ENCODE measurements around the gene USF1.

USF1 gene, protein sequence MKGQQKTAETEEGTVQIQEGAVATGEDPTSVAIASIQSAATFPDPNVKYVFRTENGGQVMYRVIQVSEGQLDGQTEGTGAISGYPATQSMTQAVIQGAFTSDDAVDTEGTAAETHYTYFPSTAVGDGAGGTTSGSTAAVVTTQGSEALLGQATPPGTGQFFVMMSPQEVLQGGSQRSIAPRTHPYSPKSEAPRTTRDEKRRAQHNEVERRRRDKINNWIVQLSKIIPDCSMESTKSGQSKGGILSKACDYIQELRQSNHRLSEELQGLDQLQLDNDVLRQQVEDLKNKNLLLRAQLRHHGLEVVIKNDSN

DNA sequence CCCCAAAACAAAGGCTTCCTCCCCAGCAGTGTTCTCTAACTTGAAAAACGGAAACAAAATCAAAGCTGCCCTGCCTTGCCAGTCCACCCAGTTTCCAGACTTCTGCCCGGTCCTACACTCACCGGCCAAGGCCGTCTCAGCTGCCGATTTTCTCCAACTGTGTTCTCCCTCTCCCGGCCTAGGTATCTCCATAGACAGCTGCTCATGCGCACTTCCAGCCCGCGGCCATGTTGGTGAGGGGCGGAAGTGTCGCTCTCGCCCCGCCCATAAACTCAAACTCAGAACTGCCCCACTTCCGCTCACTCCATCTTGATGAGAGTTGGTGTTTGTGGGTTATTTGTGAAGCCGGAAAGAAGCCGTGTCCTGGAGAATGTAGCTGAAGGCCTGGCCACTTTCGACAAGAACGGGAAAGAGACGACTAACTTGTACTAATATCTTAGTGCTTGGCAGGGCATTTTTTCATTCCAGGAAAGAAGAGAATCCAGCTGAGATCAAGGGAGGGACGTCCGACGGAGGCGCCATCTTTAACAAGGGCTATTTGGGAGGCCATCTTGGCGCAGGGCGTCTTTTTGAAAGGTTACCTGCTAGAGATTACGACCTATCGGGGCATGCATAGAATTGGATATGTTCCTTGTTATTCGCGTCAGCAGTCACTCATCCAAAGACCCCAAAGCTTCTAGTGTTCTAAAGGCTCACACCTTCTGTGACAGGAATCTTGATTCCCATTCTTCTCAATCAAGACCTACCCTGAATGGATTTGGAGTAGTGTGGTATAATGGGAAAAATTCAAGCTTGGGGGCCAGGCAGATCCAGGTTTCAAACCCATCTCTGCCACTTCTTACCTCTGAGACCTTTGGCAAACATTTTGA, at the start of gene USF1:
Gene USF1 (minus strand): TSS at position 242 of the 869 bp plus-strand sequence. CDS start 2,702 bp downstream, outside the sequence.
- in situ Hi-C loops (cut with HindIII; ENCODE audit: low sequenced_read_pairs) = loop anchor here (5.0 to 10.0 kb wide), 2 partner anchors 51 to 99 kb away; partner anchors contain the start of gene KLHDC9
- H3K4me3 ChIP-seq (ENCODE audit: low read depth, low read length) = peak within 1 kb of the TSS; percentile 90
- TF ChIP-seq, protein P1, sequence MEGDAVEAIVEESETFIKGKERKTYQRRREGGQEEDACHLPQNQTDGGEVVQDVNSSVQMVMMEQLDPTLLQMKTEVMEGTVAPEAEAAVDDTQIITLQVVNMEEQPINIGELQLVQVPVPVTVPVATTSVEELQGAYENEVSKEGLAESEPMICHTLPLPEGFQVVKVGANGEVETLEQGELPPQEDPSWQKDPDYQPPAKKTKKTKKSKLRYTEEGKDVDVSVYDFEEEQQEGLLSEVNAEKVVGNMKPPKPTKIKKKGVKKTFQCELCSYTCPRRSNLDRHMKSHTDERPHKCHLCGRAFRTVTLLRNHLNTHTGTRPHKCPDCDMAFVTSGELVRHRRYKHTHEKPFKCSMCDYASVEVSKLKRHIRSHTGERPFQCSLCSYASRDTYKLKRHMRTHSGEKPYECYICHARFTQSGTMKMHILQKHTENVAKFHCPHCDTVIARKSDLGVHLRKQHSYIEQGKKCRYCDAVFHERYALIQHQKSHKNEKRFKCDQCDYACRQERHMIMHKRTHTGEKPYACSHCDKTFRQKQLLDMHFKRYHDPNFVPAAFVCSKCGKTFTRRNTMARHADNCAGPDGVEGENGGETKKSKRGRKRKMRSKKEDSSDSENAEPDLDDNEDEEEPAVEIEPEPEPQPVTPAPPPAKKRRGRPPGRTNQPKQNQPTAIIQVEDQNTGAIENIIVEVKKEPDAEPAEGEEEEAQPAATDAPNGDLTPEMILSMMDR (IDR thresholded peaks at IDR 0.05; ENCODE audit: low read depth, low read length, missing control alignments) = no peak
- DNase-seq (ENCODE audit: low read depth) = peak; percentile 91

DNA sequence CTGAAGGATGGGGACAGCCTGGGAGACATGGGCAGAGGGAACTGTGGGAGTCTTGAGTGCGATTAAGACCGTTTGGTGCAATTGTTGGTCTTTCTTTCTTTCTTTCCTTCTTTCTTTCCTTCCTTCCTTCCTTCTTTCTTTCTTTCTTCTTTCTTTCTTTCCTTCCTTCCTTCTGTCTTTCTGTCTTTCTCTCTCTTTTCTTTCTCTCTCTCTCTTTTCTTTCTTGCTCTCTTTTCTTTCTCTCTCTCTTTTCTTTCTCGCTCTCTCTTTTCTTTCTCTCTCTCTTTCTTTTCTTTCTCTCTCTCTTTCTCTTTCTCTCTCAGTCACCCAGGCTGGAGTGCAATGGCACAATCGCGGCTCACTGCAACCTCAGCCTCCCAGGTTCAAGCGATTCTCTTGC, 49.5 kb upstream of the USF1 start:
- TF ChIP-seq, protein P1 (IDR thresholded peaks at IDR 0.05; ENCODE audit: low read depth, low read length, missing control alignments) = no peak
- H3K4me3 ChIP-seq (ENCODE audit: low read depth, low read length) = no peak overlapping the region
- no peak for DNase-seq (ENCODE audit: low read depth)
- in situ Hi-C loops (cut with HindIII; ENCODE audit: low sequenced_read_pairs) = loop anchor here (5.0 kb wide), 1 partner anchor 48 kb away; the partner anchor contains the start of gene USF1

DNA sequence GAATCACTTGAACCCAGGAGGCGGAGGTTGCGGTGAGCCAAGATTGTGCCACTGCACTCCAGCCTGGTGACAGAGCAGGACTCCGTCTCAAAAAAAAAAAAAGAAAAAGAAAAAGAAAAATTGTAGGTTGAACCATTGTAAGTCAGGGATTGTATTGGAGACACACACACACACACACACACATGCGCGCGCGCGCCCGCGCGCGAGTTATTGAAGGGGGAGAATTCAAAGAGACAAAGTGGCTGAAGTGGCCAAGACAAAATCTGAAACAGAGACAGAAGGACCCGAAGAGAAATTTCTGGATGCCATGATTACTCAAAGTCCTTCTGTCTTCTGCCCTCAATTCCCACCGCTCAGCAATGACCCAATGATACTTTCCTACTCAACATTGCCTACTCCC, 48.7 kb upstream of the USF1 start:
- TF ChIP-seq, protein P1 (IDR thresholded peaks at IDR 0.05; ENCODE audit: low read depth, low read length, missing control alignments) = no peak
- in situ Hi-C loops (cut with HindIII; ENCODE audit: low sequenced_read_pairs) = no loop called here
- DNase-seq (ENCODE audit: low read depth) = no peak
- no peak overlapping the region for H3K4me3 ChIP-seq (ENCODE audit: low read depth, low read length)

DNA sequence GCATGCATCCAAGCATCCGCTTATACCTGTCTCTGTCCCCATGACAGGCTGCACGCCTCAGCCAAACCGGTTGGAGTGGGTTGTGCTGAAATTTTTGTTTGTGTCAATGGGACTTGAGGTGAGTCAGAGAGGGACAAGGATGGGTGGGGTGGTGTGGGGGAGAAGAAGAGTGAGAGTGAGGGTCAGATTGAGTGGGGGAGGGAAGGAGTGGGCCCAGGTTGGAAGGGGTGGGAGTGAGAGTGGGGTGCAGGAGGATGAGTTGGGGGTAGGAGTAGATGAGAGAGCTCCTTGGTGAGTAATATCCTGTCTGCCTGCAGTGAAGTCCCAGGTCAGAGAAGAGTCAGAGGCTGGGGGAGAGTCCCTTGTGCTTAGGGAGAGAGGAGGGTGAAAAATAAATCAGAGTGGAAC, 46.8 kb upstream of the USF1 start:
- H3K4me3 ChIP-seq (ENCODE audit: low read depth, low read length) = no peak overlapping the region
- TF ChIP-seq, protein P1 (IDR thresholded peaks at IDR 0.05; ENCODE audit: low read depth, low read length, missing control alignments) = no peak
- no peak for DNase-seq (ENCODE audit: low read depth)
- in situ Hi-C loops (cut with HindIII; ENCODE audit: low sequenced_read_pairs) = no loop called here

DNA sequence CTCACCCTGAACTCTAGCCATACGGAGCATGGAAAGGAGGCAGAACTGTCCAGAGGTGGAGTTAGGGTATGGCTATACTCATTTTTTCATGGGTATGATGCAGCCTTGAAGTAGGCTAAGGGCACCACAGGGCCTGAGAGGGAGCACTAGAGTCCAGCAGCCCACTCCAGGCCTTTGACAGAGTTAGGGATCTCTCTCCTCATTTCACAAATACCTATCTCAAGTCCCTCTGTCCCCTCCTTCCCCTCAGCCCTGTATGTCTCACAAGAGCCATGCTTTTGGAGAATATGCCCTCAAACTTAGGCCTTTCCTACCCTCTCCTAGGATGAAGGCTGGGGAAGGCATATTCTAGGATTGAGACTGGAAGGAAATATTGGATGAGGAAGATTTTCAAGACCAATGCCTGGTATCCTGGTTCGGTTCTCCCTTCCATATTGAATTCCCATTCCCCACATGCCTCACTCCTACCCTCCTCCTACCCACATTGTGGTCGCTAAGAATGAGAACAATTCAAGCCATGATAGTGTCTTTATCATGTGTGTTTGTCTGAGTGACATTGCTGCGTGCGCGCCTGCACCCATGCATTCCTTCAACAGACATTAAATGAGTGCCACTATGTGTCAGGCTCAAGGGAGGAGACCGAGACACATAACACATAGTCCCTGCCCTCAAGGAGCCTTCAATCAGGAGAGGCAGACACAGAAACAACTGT, 46.2 kb upstream of the USF1 start:
- no peak for DNase-seq (ENCODE audit: low read depth)
- TF ChIP-seq, protein P1 (IDR thresholded peaks at IDR 0.05; ENCODE audit: low read depth, low read length, missing control alignments) = no peak
- H3K4me3 ChIP-seq (ENCODE audit: low read depth, low read length) = no peak overlapping the region
- in situ Hi-C loops (cut with HindIII; ENCODE audit: low sequenced_read_pairs) = no loop called here

DNA sequence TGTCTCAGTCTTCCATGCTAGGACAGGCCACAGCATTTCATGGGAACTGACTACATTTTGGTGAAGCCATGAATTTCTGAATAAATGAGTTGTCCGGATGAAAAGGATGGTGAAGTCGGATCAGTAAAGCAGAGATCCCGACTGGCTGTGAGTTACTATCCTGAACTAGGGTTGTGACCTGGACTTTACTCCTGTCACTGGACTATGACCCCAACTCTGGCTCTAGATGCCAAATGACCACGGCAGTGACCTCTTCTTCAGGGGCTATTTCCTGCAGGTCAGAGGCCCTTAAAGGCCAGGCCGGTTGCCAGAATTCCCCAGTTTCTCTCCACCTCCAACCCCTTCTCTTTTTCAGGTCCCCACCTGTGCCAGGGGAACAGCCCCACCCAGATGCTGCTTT, 45.3 kb upstream of the USF1 start:
- DNase-seq (ENCODE audit: low read depth) = no peak
- TF ChIP-seq, protein P1 (IDR thresholded peaks at IDR 0.05; ENCODE audit: low read depth, low read length, missing control alignments) = no peak
- in situ Hi-C loops (cut with HindIII; ENCODE audit: low sequenced_read_pairs) = no loop called here
- H3K4me3 ChIP-seq (ENCODE audit: low read depth, low read length) = no peak overlapping the region
